GDM1 (cell line): Measurements from ENCODE around the gene GTF2H4.
"Not testable (repeated sequence)": the region's sequence is repeated elsewhere in the genome, so short reads cannot be mapped to it uniquely, and the experiment has no call there.

Source experiments
- DNase-seq: peaks from one replicate; lab custom pipeline; 2025; lab: John Stamatoyannopoulos, UW

GTF2H4 gene

GRCh38 chr6:30924040-30924627, 16.1 kb downstream of the GTF2H4 start:
- not testable (repeated sequence) for DNase-seq

- DNase-seq, result no peak
Observed at GRCh38 chr6:30926644-30927043, 18.6 kb downstream of the GTF2H4 start.

GRCh38 chr6:30927080-30927479, 19.1 kb downstream of the GTF2H4 start:
- DNase-seq, result not testable (repeated sequence)

- DNase-seq, result no peak
Observed at GRCh38 chr6:30928677-30929076, 20.7 kb downstream of the GTF2H4 start.

GRCh38 chr6:30930506-30930905, 22.5 kb downstream of the GTF2H4 start:
- no peak for DNase-seq

- DNase-seq, result no peak
Observed at GRCh38 chr6:30931272-30931671, 23.3 kb downstream of the GTF2H4 start.

GRCh38 chr6:30931969-30932645, 24.1 kb downstream of the GTF2H4 start, which contains the start of gene SFTA2:
Gene SFTA2, minus strand, starts transcription at chr6:30932170. Its CDS starts 74 bp downstream, at chr6:30932096.
- no peak for DNase-seq

- no peak for DNase-seq
Observed at GRCh38 chr6:30932665-30933365, 24.8 kb downstream of the GTF2H4 start.

GRCh38 chr6:30935018-30935417, 27.0 kb downstream of the GTF2H4 start:
- no peak for DNase-seq

GRCh38 chr6:30937265-30937664, 29.3 kb downstream of the GTF2H4 start:
- no peak for DNase-seq

GRCh38 chr6:30938730-30939129, 30.7 kb downstream of the GTF2H4 start:
- DNase-seq, result no peak

GRCh38 chr6:30939473-30939872, 31.5 kb downstream of the GTF2H4 start:
- no peak for DNase-seq

- DNase-seq, result no peak
Observed at GRCh38 chr6:30940361-30940986, 32.5 kb downstream of the GTF2H4 start, which contains the start of gene MUCL3. Gene MUCL3, plus strand, starts transcription at chr6:30940973. Its CDS starts 27 bp downstream, at chr6:30941000.

- DNase-seq, result no peak
Observed at GRCh38 chr6:30942338-30943060, 34.5 kb downstream of the GTF2H4 start.

GRCh38 chr6:30944051-30944450, 36.0 kb downstream of the GTF2H4 start:
- DNase-seq, result no peak

- no peak for DNase-seq
Observed at GRCh38 chr6:30945281-30945680, 37.3 kb downstream of the GTF2H4 start.

GRCh38 chr6:30947231-30947630, 39.2 kb downstream of the GTF2H4 start:
- no peak for DNase-seq

- DNase-seq, result no peak
Observed at GRCh38 chr6:30948811-30949210, 40.8 kb downstream of the GTF2H4 start.

- no peak for DNase-seq
Observed at GRCh38 chr6:30951907-30952469, 44.0 kb downstream of the GTF2H4 start.

- DNase-seq, result no peak
Observed at GRCh38 chr6:30954631-30955366, 46.8 kb downstream of the GTF2H4 start.
